Neuronal stem cell (in vitro differentiated cells): Measurements from ENCODE around the gene ZNF106.

Experiments used
- DNase-seq: peaks from one replicate; pipeline ENCODE4 v3.0.0-alpha.2; 2013; ENCODE audit warnings: low spot score
- H2AFZ ChIP-seq: one replicate; pipeline ENCODE4 v1.6.1; 2013; ENCODE audit warnings: mild to moderate bottlenecking, low read length, inconsistent platforms
- H2AK5ac ChIP-seq: 2 replicates; pipeline ENCODE4 v1.6.1; 2013; ENCODE audit warnings: low read depth, mild to moderate bottlenecking, inconsistent platforms, low read length, moderate library complexity, mixed read lengths
- H2BK120ac ChIP-seq: 2 replicates; pipeline ENCODE4 v1.6.1; 2013; ENCODE audit warnings: low read depth, mild to moderate bottlenecking, inconsistent platforms, low read length, moderate library complexity, mixed read lengths
- H2BK12ac ChIP-seq: one replicate; pipeline ENCODE4 v1.6.1; 2013; ENCODE audit warnings: low read length, inconsistent platforms
- H2BK15ac ChIP-seq: 2 replicates; pipeline ENCODE4 v1.6.1; 2013; ENCODE audit warnings: mild to moderate bottlenecking, low read length, inconsistent platforms, mixed read lengths
- H2BK5ac ChIP-seq: one replicate; pipeline ENCODE4 v1.6.1; 2013; ENCODE audit warnings: inconsistent platforms, mild to moderate bottlenecking, low read length, moderate library complexity
- H3K14ac ChIP-seq: one replicate; pipeline ENCODE4 v1.6.1; 2013; ENCODE audit warnings: low read length, inconsistent platforms
- H3K18ac ChIP-seq: 2 replicates; pipeline ENCODE4 v1.6.1; 2013; ENCODE audit warnings: low read length, inconsistent platforms
- H3K23ac ChIP-seq: 2 replicates; pipeline ENCODE4 v1.6.1; 2013; ENCODE audit warnings: low read depth, mild to moderate bottlenecking, mixed read lengths, low read length, inconsistent platforms; ENCODE audit not compliant: poor library complexity
- H3K27ac ChIP-seq: replicated peaks from 3 replicates; pipeline ENCODE4 v1.5.1; 2013; ENCODE audit warnings: low read length, inconsistent platforms
- H3K27me3 ChIP-seq, 3 experiments: 2 replicates each; pipeline ENCODE4 v1.6.1; 2013; ENCODE audit warnings: low read length in 3 of 3, mild to moderate bottlenecking in 2 of 3, inconsistent platforms in 1 of 3, low read depth in 1 of 3, mixed read lengths in 1 of 3, moderate library complexity in 1 of 3; ENCODE audit not compliant: control insufficient read depth in 3 of 3, insufficient read depth in 3 of 3
- H3K36me3 ChIP-seq, 2 donors: replicated peaks in 1 of 2; 2 replicates each; pipeline ENCODE4 v1.6.1; 2013; ENCODE audit warnings: low read length in 2 of 2; ENCODE audit not compliant: control insufficient read depth in 2 of 2, insufficient read depth in 2 of 2
- H3K4ac ChIP-seq: 2 replicates; pipeline ENCODE4 v1.6.1; 2013; ENCODE audit warnings: inconsistent platforms, mild to moderate bottlenecking, low read length, moderate library complexity
- H3K4me1 ChIP-seq, 2 donors: 1 replicate in 1 of 2; 2 replicates in 1 of 2; pipeline ENCODE4 v1.6.1; 2013; ENCODE audit warnings: low read length in 2 of 2, low read depth in 1 of 2; ENCODE audit not compliant: control insufficient read depth in 2 of 2, insufficient read depth in 1 of 2
- H3K4me2 ChIP-seq: one replicate; pipeline ENCODE4 v1.6.1; 2013; ENCODE audit warnings: mild to moderate bottlenecking, low read length, inconsistent platforms; ENCODE audit not compliant: insufficient read depth, poor library complexity, severe bottlenecking
- H3K4me3 ChIP-seq, 2 donors: 2 replicates each; pipeline ENCODE4 v1.5.1; 2013; ENCODE audit warnings: low read length in 2 of 2, mild to moderate bottlenecking in 2 of 2, inconsistent platforms in 1 of 2, moderate library complexity in 1 of 2
- H3K79me1 ChIP-seq: one replicate; pipeline ENCODE4 v1.6.1; 2013; ENCODE audit warnings: low read depth, mild to moderate bottlenecking, inconsistent platforms, low read length, moderate library complexity
- H3K9ac ChIP-seq: one replicate; pipeline ENCODE4 v1.6.1; 2013; ENCODE audit warnings: mild to moderate bottlenecking, low read depth, low read length, inconsistent platforms; ENCODE audit not compliant: poor library complexity
- H3K9me3 ChIP-seq, 2 donors: replicated peaks in 1 of 2; 2 replicates each; pipeline versions ENCODE3 to v1.6.1; 2013; ENCODE audit warnings: low read length in 2 of 2, mild to moderate bottlenecking in 2 of 2, inconsistent platforms in 1 of 2, low read depth in 1 of 2, mixed read lengths in 1 of 2, moderate library complexity in 1 of 2; ENCODE audit not compliant: control insufficient read depth in 2 of 2, insufficient read depth in 1 of 2
- H4K8ac ChIP-seq: one replicate; pipeline ENCODE4 v1.6.1; 2013; ENCODE audit warnings: low read depth, mild to moderate bottlenecking, inconsistent platforms, low read length, moderate library complexity
- H4K91ac ChIP-seq: one replicate; pipeline ENCODE4 v1.6.1; 2013; ENCODE audit warnings: low read length, low read depth, mild to moderate bottlenecking, inconsistent platforms; ENCODE audit not compliant: poor library complexity
- WGBS, 2 donors: extraction: QIAGEN DNeasy Blood & Tissue Kit; methylation state at CpG; one replicate each; pipeline ENCODE4 v1.1.7; 2013; ENCODE audit warnings: missing lambda C conversion rate in 2 of 2, mixed read lengths in 1 of 2; ENCODE audit not compliant: insufficient read length in 2 of 2, insufficient replicate concordance in 1 of 2; ENCODE audit errors: extremely low coverage in 2 of 2; 5-methylcytosine and 5-hydroxymethylcytosine counted together

The ZNF106 gene

GRCh38 chr15:42511007-42511391 lies 20.1 kb upstream of the ZNF106 start:
- Histone ChIP-seq H3K4me3 (no peak overlapping the region), H3K18ac (no peak overlapping the region), H3K27ac (no peak overlapping the region), H3K4me1 (no peaks in the 10 kb centered on the region), H3K79me1 (no peaks in the 10 kb centered on the region), H3K27me3 (no peaks in the 10 kb centered on the region), H3K14ac (no peak overlapping the region), H2BK120ac (no peak overlapping the region), H2BK12ac (no peak overlapping the region), H3K23ac (no peak overlapping the region), H3K9me3 (no peaks in the 10 kb centered on the region), H3K4me2 (no peak overlapping the region), H3K36me3 (peaks cover 7 to 60% of the 10 kb centered on the region in 2 donors), H2AFZ (no peak overlapping the region), H2AK5ac (no peak overlapping the region), H4K8ac (no peak overlapping the region), H4K91ac (no peak overlapping the region), H3K9ac (no peak overlapping the region), H2BK15ac (no peak overlapping the region), H2BK5ac (no peak overlapping the region), H3K4ac (no peak overlapping the region)
- no CpG with 5 or more reads among the region's 4 CpGs for WGBS, 2 donors
- no peak for DNase-seq

- WGBS, 2 donors, result no CpG with 5 or more reads among the region's 4 CpGs
- Histone ChIP-seq H2AK5ac (no peak overlapping the region), H2BK120ac (no peak overlapping the region)
These were observed 19.5 kb upstream of the ZNF106 start for GRCh38 chr15:42510258-42511006.

GRCh38 chr15:42508263-42508690 lies 17.3 kb upstream of the ZNF106 start:
- H3K36me3 ChIP-seq, result peaks cover 0 to 41% of the 10 kb centered on the region in 2 donors
- WGBS, 2 donors, result no CpG with 5 or more reads among the region's 9 CpGs

More at GRCh38 chr15:42510258-42511006, 19.5 kb upstream of the ZNF106 start:
- Histone ChIP-seq H4K91ac (no peak overlapping the region), H3K4me1 (no peaks in the 10 kb centered on the region), H3K79me1 (no peaks in the 10 kb centered on the region), H3K27ac (no peak overlapping the region), H3K36me3 (peaks cover 4 to 55% of the 10 kb centered on the region in 2 donors), H2AFZ (no peak overlapping the region), H3K23ac (no peak overlapping the region), H2BK15ac (no peak overlapping the region), H2BK5ac (no peak overlapping the region), H2BK12ac (no peak overlapping the region), H3K4ac (no peak overlapping the region), H3K9me3 (no peaks in the 10 kb centered on the region), H3K4me3 (no peak overlapping the region), H3K4me2 (no peak overlapping the region), H3K9ac (no peak overlapping the region), H3K14ac (no peak overlapping the region), H4K8ac (no peak overlapping the region), H3K27me3 (no peaks in the 10 kb centered on the region), H3K18ac (no peak overlapping the region)
- DNase-seq, result no peak

GRCh38 chr15:42507514-42507913 lies 16.6 kb upstream of the ZNF106 start:
- no peaks in the 10 kb centered on the region for H3K9me3 ChIP-seq
- H3K14ac ChIP-seq, result no peak overlapping the region
- H2BK12ac ChIP-seq, result no peak overlapping the region
- H3K27ac ChIP-seq, result no peak overlapping the region
- H3K4ac ChIP-seq, result no peak overlapping the region
- H3K9ac ChIP-seq, result no peak overlapping the region
- WGBS, 2 donors, result no CpG with 5 or more reads among the region's 4 CpGs
- no peak for DNase-seq
- H4K91ac ChIP-seq, result no peak overlapping the region
- no peak overlapping the region for H3K23ac ChIP-seq
- H2AFZ ChIP-seq, result no peak overlapping the region
- no peak overlapping the region for H3K18ac ChIP-seq
- no peak overlapping the region for H2BK120ac ChIP-seq
- no peak overlapping the region for H2BK15ac ChIP-seq
- no peak overlapping the region for H3K4me3 ChIP-seq
- no peak overlapping the region for H2AK5ac ChIP-seq
- H4K8ac ChIP-seq, result no peak overlapping the region
- H2BK5ac ChIP-seq, result no peak overlapping the region
- H3K27me3 ChIP-seq, result no peaks in the 10 kb centered on the region
- no peaks in the 10 kb centered on the region for H3K79me1 ChIP-seq
- H3K4me2 ChIP-seq, result no peak overlapping the region
- peaks cover 0 to 34% of the 10 kb centered on the region in 2 donors for H3K36me3 ChIP-seq
- H3K4me1 ChIP-seq, result no peaks in the 10 kb centered on the region

More at GRCh38 chr15:42508263-42508690, 17.3 kb upstream of the ZNF106 start:
- Histone ChIP-seq H3K4me3 (no peak overlapping the region), H3K4ac (no peak overlapping the region), H2BK5ac (no peak overlapping the region), H2AFZ (no peak overlapping the region), H3K14ac (no peak overlapping the region), H3K23ac (no peak overlapping the region), H3K4me1 (no peaks in the 10 kb centered on the region), H2BK15ac (no peak overlapping the region), H2BK120ac (no peak overlapping the region), H2AK5ac (no peak overlapping the region), H2BK12ac (no peak overlapping the region), H3K9me3 (no peaks in the 10 kb centered on the region), H3K27ac (no peak overlapping the region), H3K9ac (no peak overlapping the region), H3K4me2 (no peak overlapping the region), H3K27me3 (no peaks in the 10 kb centered on the region), H3K18ac (no peak overlapping the region), H3K79me1 (no peaks in the 10 kb centered on the region), H4K8ac (no peak overlapping the region), H4K91ac (no peak overlapping the region)
- no peak for DNase-seq
